Activated T-helper 2 cell treated with anti-CD3 and anti-CD28 coated beads, Interferon-gamma antibody, Interleukin-2, Interleukin-4, amounts not matched to agents 10 μg/mL and 5 μg/mL and 100 μg/mL, durations not matched to agents 14 hours and 24 hours and 36 hours (primary cell): ENCODE results near the gene CHMP6. TPM values are rescaled to one million over a fixed set of nuclear protein-coding genes. Genes with fewer than 3 reads are reported as not detected.

Experiments
- DNase-seq: peaks from one replicate; pipeline ENCODE4 v3.0.0; 2021; ENCODE audit warnings: low spot score
- H3K27ac Mint-ChIP-seq: one replicate; pipeline ENCODE4 v1.8.0; 2021; ENCODE audit warnings: mixed read lengths
- H3K27me3 Mint-ChIP-seq: one replicate; pipeline ENCODE4 v1.8.0; 2021; ENCODE audit warnings: low read depth, mixed read lengths
- H3K36me3 Mint-ChIP-seq: one replicate; pipeline ENCODE4 v1.8.0; 2021; ENCODE audit warnings: low read depth, mixed read lengths
- H3K4me1 Mint-ChIP-seq: one replicate; pipeline ENCODE4 v1.8.0; 2021; ENCODE audit warnings: low read depth, mixed read lengths
- H3K4me3 Mint-ChIP-seq: one replicate; pipeline ENCODE4 v1.8.0; 2021; ENCODE audit warnings: low read depth, mild to moderate bottlenecking, moderate library complexity, mixed read lengths
- H3K9me3 Mint-ChIP-seq: one replicate; pipeline ENCODE4 v1.8.0; 2021; ENCODE audit warnings: mixed read lengths
- intact Hi-C: fragments of 100-400 bp; cut with micrococcal nuclease; formaldehyde crosslinking; loops from one replicate; pipeline ENCODE4 v1.15.1; 2023
- total RNA-seq: library from RNA; stranded (reverse); gene quantifications from 2 replicates; pipeline ENCODE4 v1.2.3, GENCODE V29; 2022

CHMP6 gene
- total RNA-seq, 1 donor from 2014 or later: 36.9 TPM

DNA sequence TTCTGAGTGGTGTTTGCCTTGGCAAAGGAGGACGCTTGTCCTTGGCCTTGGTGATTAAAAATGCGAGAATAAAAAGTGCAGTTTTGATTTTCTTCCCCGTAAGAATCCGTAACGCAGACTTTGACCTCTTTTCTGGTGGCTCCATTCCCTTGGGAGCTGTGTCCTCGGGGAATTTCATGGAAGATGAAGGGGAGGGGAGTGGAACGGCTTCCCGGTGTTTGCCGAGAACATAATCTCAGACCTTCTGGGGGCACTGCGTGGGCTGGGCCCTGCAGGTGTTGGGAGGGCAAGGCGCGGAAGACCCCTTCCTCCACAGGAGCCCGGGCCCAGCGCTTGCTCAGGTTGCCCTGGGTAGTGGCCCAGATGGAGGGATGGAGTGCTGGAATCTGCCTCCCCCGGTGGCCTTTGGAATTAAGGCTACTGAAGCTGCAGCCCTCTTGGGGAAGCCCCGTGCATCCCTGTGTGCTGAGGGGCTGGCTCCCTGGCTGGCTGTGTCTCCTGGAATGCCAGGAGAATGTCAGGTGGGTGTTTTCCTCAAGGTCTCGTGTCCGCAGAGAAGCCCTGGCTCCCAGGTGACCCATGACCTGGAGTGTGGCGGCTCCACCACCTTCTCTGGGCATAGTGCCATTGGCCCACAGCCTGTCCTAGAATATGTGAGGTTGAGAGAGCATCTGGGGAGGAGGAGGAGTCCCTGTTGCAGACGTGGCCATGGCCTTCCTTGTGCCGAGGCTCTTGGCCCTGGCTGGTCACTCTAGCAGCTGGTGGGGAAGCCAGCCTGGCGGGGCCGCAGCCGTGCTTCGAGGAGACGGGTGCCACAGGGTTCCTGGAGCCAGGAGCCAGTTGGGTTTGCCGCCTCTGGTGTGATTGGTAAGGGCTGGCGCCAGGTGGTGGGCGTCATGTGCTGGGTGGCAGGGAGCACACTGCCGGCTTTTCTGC, 46.4 kb downstream of the CHMP6 start:
- intact Hi-C loops: loop anchor here (10.0 kb wide), 1 partner anchor 187 kb away; the partner anchor contains the start of gene CEP131
- H3K4me3 Mint-ChIP-seq: no peak overlapping the region

GRCh38 chr17:81039096-81039495, 47.5 kb downstream of the CHMP6 start:
- H3K27ac Mint-ChIP-seq: no peak overlapping the region
- intact Hi-C loops: loop anchor here (10.0 kb wide), 1 partner anchor 186 kb away; the partner anchor contains the start of gene CEP131
- no peaks in the 10 kb centered on the region for H3K9me3 Mint-ChIP-seq
- peaks cover 26% of the 10 kb centered on the region for H3K27me3 Mint-ChIP-seq
- peaks cover 3% of the 10 kb centered on the region for H3K4me1 Mint-ChIP-seq
- no peak overlapping the region for H3K4me3 Mint-ChIP-seq
- no peak for DNase-seq
- H3K36me3 Mint-ChIP-seq: no peaks in the 10 kb centered on the region

More for the DNA sequence above, 46.4 kb downstream of the CHMP6 start:
- Mint-ChIP-seq H3K36me3 (no peaks in the 10 kb centered on the region), H3K4me1 (peaks cover 3% of the 10 kb centered on the region), H3K9me3 (no peaks in the 10 kb centered on the region), H3K27ac (no peak overlapping the region), H3K27me3 (peaks cover 36% of the 10 kb centered on the region)
- no peak for DNase-seq

DNA sequence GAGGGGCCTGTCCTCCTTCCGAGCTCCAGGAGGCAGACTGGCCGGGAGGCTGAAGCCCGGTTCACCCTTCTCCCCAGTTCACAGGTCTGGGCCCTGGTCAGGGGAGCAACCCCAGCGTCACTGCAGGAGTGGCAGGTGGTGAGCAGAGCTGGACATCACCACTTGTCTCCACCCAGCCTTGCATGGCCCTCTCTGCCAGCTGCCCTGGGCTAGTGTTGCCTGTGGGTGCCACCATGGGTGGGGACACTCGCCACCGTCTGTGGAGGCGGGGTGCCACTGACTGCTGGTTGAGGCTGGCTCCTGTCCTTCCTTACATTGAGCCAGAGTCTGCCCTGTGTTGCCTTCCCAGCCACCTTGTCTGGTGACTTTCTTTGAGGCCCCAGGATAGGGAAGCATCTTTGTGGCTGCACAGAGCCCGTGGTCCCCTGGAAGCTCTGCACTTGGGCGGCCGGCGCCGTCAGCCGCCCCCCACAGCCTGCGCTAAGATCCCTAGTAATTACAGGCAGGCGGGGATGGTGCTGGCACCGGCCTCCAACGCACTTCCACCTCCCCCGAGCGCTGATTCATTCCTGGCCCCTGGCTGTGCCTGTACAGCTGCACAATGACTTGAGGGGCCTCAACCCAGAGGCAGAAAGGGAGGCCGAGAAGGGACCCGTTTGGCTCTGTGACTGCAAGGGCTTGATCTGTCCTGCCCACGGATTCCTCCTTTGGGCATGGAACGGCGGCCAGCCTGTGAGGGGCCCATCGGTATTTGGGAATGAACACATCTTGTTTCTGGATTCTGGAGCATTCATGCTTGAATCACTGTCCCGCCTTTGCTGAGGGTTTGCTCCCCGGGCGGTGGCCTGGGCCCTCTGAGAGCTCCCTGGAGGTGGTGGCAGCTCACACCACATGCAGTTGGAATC, 48.5 kb downstream of the CHMP6 start:
- no peaks in the 10 kb centered on the region for H3K36me3 Mint-ChIP-seq
- H3K9me3 Mint-ChIP-seq: no peaks in the 10 kb centered on the region
- H3K4me1 Mint-ChIP-seq: peaks cover 1% of the 10 kb centered on the region
- intact Hi-C loops: loop anchor here (10.0 kb wide), 1 partner anchor 185 kb away; the partner anchor contains the start of gene CEP131
- no peak overlapping the region for H3K4me3 Mint-ChIP-seq
- H3K27me3 Mint-ChIP-seq: peaks cover 22% of the 10 kb centered on the region
- no peak for DNase-seq
- no peak overlapping the region for H3K27ac Mint-ChIP-seq

DNA sequence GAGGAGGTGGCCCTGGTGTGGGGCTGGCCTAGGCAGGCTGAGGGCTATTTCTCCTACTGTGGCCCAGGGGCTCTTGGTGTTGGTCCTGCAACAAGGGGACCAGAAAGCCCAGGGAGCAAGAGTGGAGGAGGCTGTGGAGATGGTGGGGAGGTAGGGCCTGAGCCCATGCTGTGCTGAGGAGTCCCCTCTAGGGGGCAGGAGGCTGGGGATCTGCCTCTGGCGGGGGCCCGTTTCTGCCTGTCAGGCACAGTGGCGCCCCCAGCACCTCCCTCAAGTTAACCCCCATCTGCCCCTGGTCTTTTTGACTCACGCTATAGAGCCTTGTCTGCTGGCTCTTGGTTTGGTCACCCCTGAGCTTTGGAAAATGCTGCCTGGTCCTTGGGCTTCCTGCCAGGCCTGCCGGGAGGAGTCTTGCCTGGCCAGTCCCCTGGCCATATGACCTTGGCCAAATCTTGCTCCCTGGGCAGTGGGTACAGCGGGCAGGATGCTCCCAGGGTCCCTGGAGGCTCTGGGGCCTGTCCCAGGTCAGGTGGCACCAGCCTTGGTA, 49.2 kb downstream of the CHMP6 start:
- intact Hi-C loops: no loop called here
- peaks cover 20% of the 10 kb centered on the region for H3K27me3 Mint-ChIP-seq
- H3K36me3 Mint-ChIP-seq: no peaks in the 10 kb centered on the region
- DNase-seq: no peak
- H3K4me3 Mint-ChIP-seq: no peak overlapping the region
- no peaks in the 10 kb centered on the region for H3K9me3 Mint-ChIP-seq
- H3K27ac Mint-ChIP-seq: no peak overlapping the region
- H3K4me1 Mint-ChIP-seq: no peaks in the 10 kb centered on the region

DNA sequence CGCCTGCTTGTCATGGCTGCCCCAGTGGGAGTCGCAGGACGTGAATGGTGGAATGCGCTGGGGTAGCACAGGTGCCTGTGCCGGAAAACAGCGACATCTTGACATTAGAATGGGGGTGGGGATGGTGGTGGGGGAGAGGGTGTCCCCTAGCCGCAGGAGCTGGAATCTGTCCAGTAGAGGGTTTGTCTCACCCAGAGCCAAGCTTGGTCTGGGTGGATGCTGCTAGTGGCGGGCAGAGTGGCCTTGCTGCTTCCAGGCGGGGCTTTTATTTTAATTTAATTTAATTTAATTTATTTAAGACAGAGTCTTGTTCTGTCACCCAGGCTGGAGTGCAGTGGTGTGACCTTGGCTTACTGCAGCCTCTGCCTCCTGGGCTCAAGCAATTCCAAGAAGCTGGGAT, 51.0 kb downstream of the CHMP6 start:
- Mint-ChIP-seq H3K27me3 (peaks cover 2% of the 10 kb centered on the region), H3K4me3 (no peak overlapping the region)

DNA sequence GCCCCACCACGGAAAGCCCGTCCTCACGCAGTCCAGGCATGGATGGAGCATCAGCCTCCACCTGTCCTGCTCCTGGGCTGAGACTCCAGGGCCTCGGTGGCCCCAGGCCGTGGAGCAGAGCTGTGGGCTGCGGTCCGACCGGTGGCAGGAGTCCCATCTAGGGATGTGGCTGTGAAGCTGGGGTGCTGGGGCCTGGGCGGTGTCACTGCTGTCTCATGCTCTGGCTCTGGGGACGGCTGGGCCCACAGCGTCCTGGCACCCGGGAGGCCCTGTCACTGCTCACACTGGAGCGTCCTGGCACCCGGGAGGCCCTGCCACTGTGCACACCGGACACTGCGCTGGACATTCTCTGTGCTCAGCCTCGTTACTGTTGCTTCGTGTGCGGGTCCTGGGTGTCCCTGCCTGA, 51.7 kb downstream of the CHMP6 start:
- intact Hi-C loops: no loop called here
- Mint-ChIP-seq H3K27ac (no peak overlapping the region), H3K4me1 (no peaks in the 10 kb centered on the region)

More for the DNA sequence above, 51.0 kb downstream of the CHMP6 start:
- H3K36me3 Mint-ChIP-seq: no peaks in the 10 kb centered on the region
- H3K27ac Mint-ChIP-seq: peak overlapping the region; percentile 35
- H3K4me1 Mint-ChIP-seq: no peaks in the 10 kb centered on the region
- no peak for DNase-seq
- no peaks in the 10 kb centered on the region for H3K9me3 Mint-ChIP-seq
- intact Hi-C loops: no loop called here

GRCh38 chr17:81043725-81044427, 52.2 kb downstream of the CHMP6 start:
- H3K9me3 Mint-ChIP-seq: no peaks in the 10 kb centered on the region
- intact Hi-C loops: no loop called here

More for the DNA sequence above, 51.7 kb downstream of the CHMP6 start:
- no peak for DNase-seq
- H3K9me3 Mint-ChIP-seq: no peaks in the 10 kb centered on the region
- H3K27me3 Mint-ChIP-seq: no peaks in the 10 kb centered on the region
- H3K36me3 Mint-ChIP-seq: no peaks in the 10 kb centered on the region
- no peak overlapping the region for H3K4me3 Mint-ChIP-seq

GRCh38 chr17:81044428-81044763, 52.8 kb downstream of the CHMP6 start:
- no peak overlapping the region for H3K4me3 Mint-ChIP-seq
- no peaks in the 10 kb centered on the region for H3K27me3 Mint-ChIP-seq
- no peak for DNase-seq
- H3K4me1 Mint-ChIP-seq: peaks cover 3% of the 10 kb centered on the region
- no peak overlapping the region for H3K27ac Mint-ChIP-seq
- H3K36me3 Mint-ChIP-seq: no peaks in the 10 kb centered on the region
- intact Hi-C loops: no loop called here
- H3K9me3 Mint-ChIP-seq: no peaks in the 10 kb centered on the region

More at GRCh38 chr17:81043725-81044427, 52.2 kb downstream of the CHMP6 start:
- no peaks in the 10 kb centered on the region for H3K27me3 Mint-ChIP-seq
- H3K4me1 Mint-ChIP-seq: no peaks in the 10 kb centered on the region
- no peaks in the 10 kb centered on the region for H3K36me3 Mint-ChIP-seq
- no peak overlapping the region for H3K27ac Mint-ChIP-seq
- no peak overlapping the region for H3K4me3 Mint-ChIP-seq
- no peak for DNase-seq

GRCh38 chr17:81044764-81045589, 53.3 kb downstream of the CHMP6 start:
- H3K4me3 Mint-ChIP-seq: no peak overlapping the region

GRCh38 chr17:81045590-81046095, 54.0 kb downstream of the CHMP6 start:
- intact Hi-C loops: no loop called here
- no peaks in the 10 kb centered on the region for H3K36me3 Mint-ChIP-seq
- no peak overlapping the region for H3K27ac Mint-ChIP-seq
- DNase-seq: no peak
- H3K4me3 Mint-ChIP-seq: no peak overlapping the region
- no peaks in the 10 kb centered on the region for H3K27me3 Mint-ChIP-seq
- peaks cover 6% of the 10 kb centered on the region for H3K4me1 Mint-ChIP-seq
- no peaks in the 10 kb centered on the region for H3K9me3 Mint-ChIP-seq

More at GRCh38 chr17:81044764-81045589, 53.3 kb downstream of the CHMP6 start:
- Mint-ChIP-seq H3K27me3 (no peaks in the 10 kb centered on the region), H3K27ac (no peak overlapping the region), H3K36me3 (no peaks in the 10 kb centered on the region), H3K4me1 (peaks cover 6% of the 10 kb centered on the region), H3K9me3 (no peaks in the 10 kb centered on the region)
- intact Hi-C loops: no loop called here
- no peak for DNase-seq

GRCh38 chr17:81046132-81046769, 54.6 kb downstream of the CHMP6 start:
- intact Hi-C loops: no loop called here
- H3K27ac Mint-ChIP-seq: no peak overlapping the region

More at GRCh38 chr17:81046132-81046769, 54.6 kb downstream of the CHMP6 start:
- no peak for DNase-seq
- Mint-ChIP-seq H3K9me3 (no peaks in the 10 kb centered on the region), H3K27me3 (no peaks in the 10 kb centered on the region), H3K36me3 (no peaks in the 10 kb centered on the region), H3K4me3 (no peak overlapping the region), H3K4me1 (peaks cover 6% of the 10 kb centered on the region)
